Ovary (tissue), 9 donors: ENCODE results near the gene ZNF157. TPM values are rescaled to one million over a fixed set of nuclear protein-coding genes. Genes with fewer than 3 reads are reported as not detected.

Experiments used
- DNase-seq, 5 donors: peaks; one replicate each; pipeline ENCODE4 v3.0.0-alpha.2; 2019 to 2020
- H3K27ac ChIP-seq, 2 donors: fragments of 200-600 bp; one replicate each; pipeline versions ENCODE4 v1.5.1 to v1.8.0; 2019 to 2022
- H3K27me3 ChIP-seq: fragments of 200-600 bp; one replicate; pipeline ENCODE4 v1.8.0; 2022
- H3K36me3 ChIP-seq: fragments of 200-600 bp; sonication (generic); one replicate; pipeline ENCODE4 v1.5.1; 2019
- H3K4me1 ChIP-seq: one replicate; pipeline ENCODE4 v1.8.1; 2013; ENCODE audit warnings: mild to moderate bottlenecking, moderate library complexity; ENCODE audit not compliant: insufficient read depth
- H3K4me3 ChIP-seq: fragments of 200-600 bp; sonication (generic); one replicate; pipeline ENCODE4 v1.5.1; 2017
- H3K9me3 ChIP-seq, 2 donors: fragments of 200-600 bp in 1 of 2; sonication (generic) in 1 of 2; one replicate each; pipeline versions ENCODE4 v1.5.1 to v1.8.1; 2013 to 2019; ENCODE audit warnings: mild to moderate bottlenecking in 1 of 2, moderate library complexity in 1 of 2
- EP300 ChIP-seq: sonication (generic); formaldehyde crosslinking; IDR thresholded peaks from one replicate; pipeline ENCODE4 v1.6.1; 2017; ENCODE audit warnings: antibody characterized with exemption
- POLR2A ChIP-seq: fragments of 450-650 bp; IDR thresholded peaks from one replicate; pipeline ENCODE4 v1.6.1; 2017; ENCODE audit warnings: antibody characterized with exemption, mild to moderate bottlenecking, moderate library complexity
- WGBS, 3 donors: extraction: QIAGEN DNeasy Blood & Tissue Kit in 1 of 3; methylation state at CpG; one replicate each; pipeline versions ENCODE4 v1.1.5 to v1.1.7; 2013 to 2017; 5-methylcytosine and 5-hydroxymethylcytosine counted together
- intact Hi-C, 4 donors: fragments of 100-400 bp; cut with DNase I; formaldehyde crosslinking; loops; one replicate each; pipeline versions ENCODE4 v1.11.0 to v1.15.1; 2022 to 2023
- polyA plus RNA-seq, 2 donors: library from polyadenylated mRNA; stranded (reverse); fragments of 200-250 nt in 1 of 2; fragments of 350-450 nt in 1 of 2; fragmentation: Illumina TruSeq in 1 of 2; extraction: RNeasy Lipid Tissue Mini Kit (QIAGEN cat#74804) in 1 of 2; gene quantifications; one replicate each; pipeline ENCODE4 v1.2.3, GENCODE V29; 2013 to 2014
- total RNA-seq, 7 donors: library from RNA; depleted of rRNA in 2 of 7; stranded (reverse); fragments of >200 nt in 2 of 7; fragmentation: NEBNext Ultra II Directional in 3 of 7; extraction: Animal tissue kit (Norgen Biotek cat#: 25700) in 3 of 7; gene quantifications; one replicate each; pipeline versions ENCODE4 v1.1.0 to v1.2.4, GENCODE V29; 2016 to 2023
- TF ChIP-seq, protein P1 (sequence below), 3 donors: fragments of 450-650 bp in 2 of 3; fragments of 200-600 bp in 1 of 3; IDR thresholded peaks; one replicate each; pipeline versions ENCODE4 v1.5.1 to v1.8.0; 2016 to 2022; ENCODE audit warnings: antibody characterized with exemption in 3 of 3, mild to moderate bottlenecking in 1 of 3
- donor health status: DM: no; HTN: no; CAD: no; lungs with moderate emphysema.
- donor health status: DM: no; HTN: no; CAD: no.
- donor health status: Bipolar disorder and iron deficiency.
- donor health status: DM: yes; HTN: yes; CAD: no.
- donor health status: DM: no; HTN: no; CAD: no.
- donor health status: DM: yes; HTN: yes; CAD: no.

ZNF157 gene
- total and polyA plus RNA-seq, 9 donors, result 0.13 to 2.8 (median 0.48) TPM

GRCh38 chrX:47448165-47448806 is 77.9 kb downstream of the ZNF157 start:
- DNase-seq, result no peak
- Histone ChIP-seq H3K27me3 (no peaks in the 10 kb centered on the region), H3K4me3 (no peak overlapping the region), H3K36me3 (no peaks in the 10 kb centered on the region), H3K4me1 (no peaks in the 10 kb centered on the region), H3K27ac (no peak overlapping the region), H3K9me3 (peaks cover 0 to 6% of the 10 kb centered on the region in 2 donors)
- whole genome bisulfite sequencing, 3 donors, result 90 to 93% (median 92%) methylated on average over 6 of the region's 6 CpGs
- TF ChIP-seq POLR2A, result no peak
- intact Hi-C loops, result no loop called here

GRCh38 chrX:47452112-47452511 is 81.7 kb downstream of the ZNF157 start:
- intact Hi-C loops, result loop anchor here in 1 of 4 donors (5.0 kb wide), 1 partner anchor 1645 kb away; no protein-coding TSS in a partner anchor
- Histone ChIP-seq H3K4me1 (no peaks in the 10 kb centered on the region), H3K36me3 (no peaks in the 10 kb centered on the region), H3K9me3 (peaks cover 0 to 6% of the 10 kb centered on the region in 2 donors), H3K27me3 (no peaks in the 10 kb centered on the region), H3K4me3 (no peak overlapping the region), H3K27ac (no peak overlapping the region)
- DNase-seq, result no peak
- TF ChIP-seq, protein P1, sequence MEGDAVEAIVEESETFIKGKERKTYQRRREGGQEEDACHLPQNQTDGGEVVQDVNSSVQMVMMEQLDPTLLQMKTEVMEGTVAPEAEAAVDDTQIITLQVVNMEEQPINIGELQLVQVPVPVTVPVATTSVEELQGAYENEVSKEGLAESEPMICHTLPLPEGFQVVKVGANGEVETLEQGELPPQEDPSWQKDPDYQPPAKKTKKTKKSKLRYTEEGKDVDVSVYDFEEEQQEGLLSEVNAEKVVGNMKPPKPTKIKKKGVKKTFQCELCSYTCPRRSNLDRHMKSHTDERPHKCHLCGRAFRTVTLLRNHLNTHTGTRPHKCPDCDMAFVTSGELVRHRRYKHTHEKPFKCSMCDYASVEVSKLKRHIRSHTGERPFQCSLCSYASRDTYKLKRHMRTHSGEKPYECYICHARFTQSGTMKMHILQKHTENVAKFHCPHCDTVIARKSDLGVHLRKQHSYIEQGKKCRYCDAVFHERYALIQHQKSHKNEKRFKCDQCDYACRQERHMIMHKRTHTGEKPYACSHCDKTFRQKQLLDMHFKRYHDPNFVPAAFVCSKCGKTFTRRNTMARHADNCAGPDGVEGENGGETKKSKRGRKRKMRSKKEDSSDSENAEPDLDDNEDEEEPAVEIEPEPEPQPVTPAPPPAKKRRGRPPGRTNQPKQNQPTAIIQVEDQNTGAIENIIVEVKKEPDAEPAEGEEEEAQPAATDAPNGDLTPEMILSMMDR (IDR thresholded peaks at IDR 0.05), result no peak
- no peak for TF ChIP-seq EP300
- no peak for TF ChIP-seq POLR2A
- WGBS, 3 donors, result 84 to 90% (median 84%) methylated on average over 8 of the region's 8 CpGs

- Histone ChIP-seq H3K9me3 (no peaks in the 10 kb centered on the region), H3K36me3 (no peaks in the 10 kb centered on the region), H3K4me3 (no peak overlapping the region), H3K4me1 (no peaks in the 10 kb centered on the region), H3K27me3 (no peaks in the 10 kb centered on the region), H3K27ac (no peak overlapping the region)
- intact Hi-C loops, result no loop called here
- DNase-seq, result no peak
- TF ChIP-seq POLR2A (no peak), EP300 (no peak)
- TF ChIP-seq, protein P1 (IDR thresholded peaks at IDR 0.05), result no peak
- 69 to 78% (median 72%) methylated on average over 6 of the region's 6 CpGs for WGBS, 3 donors
Observed at GRCh38 chrX:47456080-47456479, 85.7 kb downstream of the ZNF157 start.

DNA sequence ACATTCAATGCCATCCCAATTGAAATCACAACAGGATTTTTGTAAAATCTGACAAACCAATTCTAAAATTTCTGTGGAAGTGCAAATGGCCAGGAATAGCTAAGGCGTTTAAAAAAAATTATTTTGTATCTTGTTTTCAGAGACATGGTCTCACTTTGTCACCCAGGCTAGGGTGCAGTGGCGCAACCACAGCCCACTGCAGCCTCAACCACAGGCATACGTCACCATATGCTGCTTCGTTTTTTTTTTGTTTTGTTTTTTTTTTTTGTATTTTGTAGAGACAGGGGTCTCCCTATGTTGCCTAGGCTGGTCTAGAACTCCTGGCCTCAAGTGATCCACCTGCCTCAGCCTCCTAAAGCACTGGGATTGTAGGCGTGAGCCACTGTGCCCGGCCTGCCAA is 88.2 kb downstream of the ZNF157 start:
- Histone ChIP-seq H3K4me3 (no peak overlapping the region), H3K36me3 (no peaks in the 10 kb centered on the region), H3K27ac (no peak overlapping the region), H3K27me3 (no peaks in the 10 kb centered on the region), H3K9me3 (no peaks in the 10 kb centered on the region), H3K4me1 (no peaks in the 10 kb centered on the region)
- intact Hi-C loops, result no loop called here
- no peak for TF ChIP-seq EP300
- no peak for TF ChIP-seq POLR2A
- TF ChIP-seq, protein P1 (IDR thresholded peaks at IDR 0.05), result no peak
- DNase-seq, result no peak
- WGBS, 3 donors, result 74 to 84% (median 83%) methylated on average over 6 of the region's 6 CpGs

DNA sequence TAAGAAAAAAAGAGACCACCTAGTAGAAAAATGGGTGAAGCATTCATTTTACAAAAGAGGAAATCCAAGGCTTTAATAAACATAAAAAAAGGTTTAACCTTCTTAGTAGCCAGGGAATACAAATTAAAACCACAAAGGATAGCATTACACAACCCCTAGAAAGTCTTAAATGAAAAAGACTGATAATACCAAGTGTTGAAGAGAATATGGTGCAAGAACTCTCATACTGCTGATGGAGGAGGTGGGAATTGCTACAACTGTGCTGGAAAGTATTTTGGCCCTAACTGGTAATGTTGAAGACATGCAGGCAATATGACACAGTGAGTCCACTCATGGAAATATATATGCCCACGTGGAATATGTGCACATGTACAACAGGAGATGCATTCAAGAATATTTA is 90.2 kb downstream of the ZNF157 start:
- intact Hi-C loops, result no loop called here
- H3K4me3 ChIP-seq, result no peak overlapping the region
- no peak for DNase-seq
- no peaks in the 10 kb centered on the region for H3K27me3 ChIP-seq
- H3K36me3 ChIP-seq, result no peaks in the 10 kb centered on the region
- no peaks in the 10 kb centered on the region for H3K9me3 ChIP-seq
- H3K27ac ChIP-seq, result no peak overlapping the region
- TF ChIP-seq POLR2A (no peak), EP300 (no peak)
- TF ChIP-seq, protein P1 (IDR thresholded peaks at IDR 0.05), result no peak
- H3K4me1 ChIP-seq, result no peaks in the 10 kb centered on the region
- 50 to 61% (median 56%) methylated on average over 1 of the region's 1 CpG for WGBS, 3 donors
